CD4-positive, alpha-beta T cell (primary cell): ENCODE data around the gene KLHL12. TPM values are rescaled to one million over a fixed set of nuclear protein-coding genes. Genes with fewer than 3 reads are reported as not detected.
"Not testable (repeated sequence)": the region's sequence is repeated elsewhere in the genome, so short reads cannot be mapped to it uniquely, and the experiment has no call there.

Source experiments
- ATAC-seq: fragments of 200-7000 bp; cut with Tn5 transposase; one replicate; pipeline ENCODE4 v1.10.0; 2022; ENCODE audit warnings: mild to moderate bottlenecking; ENCODE audit not compliant: poor library complexity
- CTCF ChIA-PET: fragments of 350-600 bp; sonication (Branson Sonifier 250); formaldehyde crosslinking; loops from one replicate; lab custom pipeline; 2021; ENCODE audit warnings: antibody characterized with exemption, inconsistent platforms; lab: Charles Lee
- POLR2A ChIA-PET: fragments of 350-600 bp; sonication (Branson Sonifier 250); formaldehyde crosslinking; loops from one replicate; lab custom pipeline; 2021; ENCODE audit warnings: antibody characterized with exemption, inconsistent platforms; lab: Charles Lee
- DNase-seq, 14 experiments: peaks; one replicate each; pipeline ENCODE4 v3.0.0-alpha.2; 2013 to 2020; ENCODE audit warnings: mixed read lengths in 2 of 14
- H3K27ac ChIP-seq, 2 donors: one replicate each; pipeline versions ENCODE4 v1.5.1 to v1.7.0; 2013; ENCODE audit warnings: low read length in 2 of 2, low read depth in 1 of 2, mild to moderate bottlenecking in 1 of 2
- H3K27me3 ChIP-seq, 2 experiments: 1 replicate in 1 of 2; 2 replicates in 1 of 2; pipeline versions ENCODE4 v1.6.1 to v1.7.0; 2013; ENCODE audit warnings: low read length in 2 of 2, control low read depth in 1 of 2, mild to moderate bottlenecking in 1 of 2, moderate library complexity in 1 of 2; ENCODE audit not compliant: insufficient read depth in 2 of 2, control insufficient read depth in 1 of 2
- H3K36me3 ChIP-seq: one replicate; pipeline ENCODE4 v1.6.1; 2013; ENCODE audit warnings: low read length, control low read depth; ENCODE audit not compliant: insufficient read depth
- H3K4me1 ChIP-seq: one replicate; pipeline ENCODE4 v1.6.1; 2013; ENCODE audit warnings: low read length, control low read depth; ENCODE audit not compliant: insufficient read depth
- H3K4me3 ChIP-seq: one replicate; pipeline ENCODE4 v1.5.1; 2013; ENCODE audit warnings: mild to moderate bottlenecking, low read length, moderate library complexity
- H3K9me3 ChIP-seq, 2 experiments: 1 replicate in 1 of 2; 2 replicates in 1 of 2; pipeline versions ENCODE4 v1.6.1 to v1.7.0; 2013; ENCODE audit warnings: low read length in 2 of 2, mild to moderate bottlenecking in 2 of 2, control low read depth in 1 of 2, moderate library complexity in 1 of 2; ENCODE audit not compliant: control insufficient read depth in 1 of 2, insufficient read depth in 1 of 2
- H3K27ac Mint-ChIP-seq: one replicate; pipeline ENCODE4 v1.8.0; 2020; ENCODE audit warnings: mixed read lengths
- H3K27me3 Mint-ChIP-seq: one replicate; pipeline ENCODE4 v1.8.0; 2021; ENCODE audit warnings: mixed read lengths
- H3K36me3 Mint-ChIP-seq: one replicate; pipeline ENCODE4 v1.8.0; 2021; ENCODE audit warnings: low read depth, mixed read lengths
- H3K4me1 Mint-ChIP-seq: one replicate; pipeline ENCODE4 v1.8.0; 2021; ENCODE audit warnings: low read depth, mixed read lengths
- H3K4me3 Mint-ChIP-seq: one replicate; pipeline ENCODE4 v1.8.0; 2020; ENCODE audit warnings: mild to moderate bottlenecking, mixed read lengths
- H3K9me3 Mint-ChIP-seq: one replicate; pipeline ENCODE4 v1.8.0; 2020; ENCODE audit warnings: mixed read lengths
- intact Hi-C, 2 experiments: fragments of 100-400 bp; cut with DNase I in 1 of 2; cut with micrococcal nuclease in 1 of 2; formaldehyde crosslinking; loops; one replicate each; pipeline versions ENCODE4 v1.15.1 to v1.9.0; 2023 to 2025; cut with DNase I, micrococcal nuclease
- total RNA-seq, 174 experiments: library from RNA in 2 of 174; stranded (reverse) in 2 of 174; gene quantifications; one replicate each; pipeline ENCODE4 v1.2.3 and lab custom pipeline; 2021 to 2026
- TF ChIP-seq, protein P1 (sequence below): fragments of 200-600 bp; IDR thresholded peaks from one replicate; pipeline ENCODE4 v1.8.0; 2022; ENCODE audit warnings: antibody characterized with exemption, mild to moderate bottlenecking

The KLHL12 gene
- total RNA-seq, 2 experiments from 2014 or later = 18.5 to 18.6 TPM

GRCh38 chr1:202908998-202909397 is 18.0 kb downstream of the KLHL12 start:
- H3K4me3 Mint-ChIP-seq = no peak overlapping the region
- H3K27me3 Mint-ChIP-seq = no peaks in the 10 kb centered on the region
- TF ChIP-seq, protein P1, sequence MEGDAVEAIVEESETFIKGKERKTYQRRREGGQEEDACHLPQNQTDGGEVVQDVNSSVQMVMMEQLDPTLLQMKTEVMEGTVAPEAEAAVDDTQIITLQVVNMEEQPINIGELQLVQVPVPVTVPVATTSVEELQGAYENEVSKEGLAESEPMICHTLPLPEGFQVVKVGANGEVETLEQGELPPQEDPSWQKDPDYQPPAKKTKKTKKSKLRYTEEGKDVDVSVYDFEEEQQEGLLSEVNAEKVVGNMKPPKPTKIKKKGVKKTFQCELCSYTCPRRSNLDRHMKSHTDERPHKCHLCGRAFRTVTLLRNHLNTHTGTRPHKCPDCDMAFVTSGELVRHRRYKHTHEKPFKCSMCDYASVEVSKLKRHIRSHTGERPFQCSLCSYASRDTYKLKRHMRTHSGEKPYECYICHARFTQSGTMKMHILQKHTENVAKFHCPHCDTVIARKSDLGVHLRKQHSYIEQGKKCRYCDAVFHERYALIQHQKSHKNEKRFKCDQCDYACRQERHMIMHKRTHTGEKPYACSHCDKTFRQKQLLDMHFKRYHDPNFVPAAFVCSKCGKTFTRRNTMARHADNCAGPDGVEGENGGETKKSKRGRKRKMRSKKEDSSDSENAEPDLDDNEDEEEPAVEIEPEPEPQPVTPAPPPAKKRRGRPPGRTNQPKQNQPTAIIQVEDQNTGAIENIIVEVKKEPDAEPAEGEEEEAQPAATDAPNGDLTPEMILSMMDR = no peak
- CTCF ChIA-PET = no interaction called here
- H3K4me1 ChIP-seq = no peaks in the 10 kb centered on the region
- H3K27ac Mint-ChIP-seq = no peak overlapping the region
- peaks cover 85% of the 10 kb centered on the region for H3K36me3 Mint-ChIP-seq
- POLR2A ChIA-PET = no interaction called here
- H3K27me3 ChIP-seq = no peaks in the 10 kb centered on the region
- no peak overlapping the region for H3K4me3 ChIP-seq
- ATAC-seq = no peak
- no peaks in the 10 kb centered on the region for H3K9me3 ChIP-seq
- no peak for DNase-seq
- no peak overlapping the region for H3K27ac ChIP-seq
- peaks cover 78% of the 10 kb centered on the region for H3K36me3 ChIP-seq
- intact Hi-C loops = no loop called here
- no peaks in the 10 kb centered on the region for H3K4me1 Mint-ChIP-seq
- H3K9me3 Mint-ChIP-seq = no peaks in the 10 kb centered on the region

DNA sequence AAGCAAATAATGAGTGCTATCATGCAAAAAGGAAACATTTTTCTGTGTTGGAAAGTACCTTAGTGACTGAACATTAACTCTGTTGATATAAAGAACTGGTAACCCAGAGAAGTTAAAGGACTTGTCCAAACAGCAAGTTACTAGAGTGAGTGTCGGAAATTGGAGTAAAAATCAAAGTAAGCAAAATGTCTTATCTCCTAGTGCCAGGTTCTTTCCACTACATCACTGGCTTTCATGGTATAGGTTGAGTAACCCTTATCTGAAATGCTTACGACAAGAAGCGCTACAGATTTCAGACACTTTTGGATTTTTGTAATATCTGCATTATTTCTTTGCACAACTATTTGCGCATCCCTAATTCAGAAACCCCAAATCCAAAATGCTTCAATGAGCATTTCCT is 21.7 kb downstream of the KLHL12 start:
- Mint-ChIP-seq H3K4me1 (no peaks in the 10 kb centered on the region), H3K4me3 (no peak overlapping the region), H3K9me3 (no peaks in the 10 kb centered on the region), H3K36me3 (peaks cover 72% of the 10 kb centered on the region), H3K27ac (no peak overlapping the region), H3K27me3 (no peaks in the 10 kb centered on the region)
- Histone ChIP-seq H3K36me3 (peaks cover 50% of the 10 kb centered on the region), H3K27me3 (no peaks in the 10 kb centered on the region), H3K27ac (no peak overlapping the region), H3K4me3 (no peak overlapping the region), H3K4me1 (no peaks in the 10 kb centered on the region), H3K9me3 (no peaks in the 10 kb centered on the region)
- ATAC-seq (no peak), DNase-seq (no peak)
- CTCF ChIA-PET = interaction anchor here (0.6 kb wide), 1 partner anchor 50 kb away, joined by 3 read pairs; no protein-coding TSS in a partner anchor
- POLR2A ChIA-PET = no interaction called here
- intact Hi-C loops = no loop called here
- TF ChIP-seq, protein P1 = no peak

- H3K36me3 Mint-ChIP-seq = peaks cover 62% of the 10 kb centered on the region
- H3K9me3 ChIP-seq, H3K27me3 Mint-ChIP-seq, H3K9me3 Mint-ChIP-seq, H3K27ac Mint-ChIP-seq, H3K4me3 Mint-ChIP-seq, H3K4me3 ChIP-seq, intact Hi-C loops, DNase-seq, H3K4me1 ChIP-seq, H3K27me3 ChIP-seq, H3K4me1 Mint-ChIP-seq, H3K27ac ChIP-seq, ATAC-seq: not testable (repeated sequence)
- H3K36me3 ChIP-seq = peaks cover 47% of the 10 kb centered on the region
- ChIA-PET POLR2A (interaction anchor here (0.6 kb wide), 1 partner anchor 1619 kb away, joined by 4 read pairs; no protein-coding TSS in a partner anchor), CTCF (interaction anchor here (0.6 kb wide), 1 partner anchor 133 kb away, joined by 3 read pairs; no protein-coding TSS in a partner anchor)
Observed at GRCh38 chr1:202903808-202904207, 23.2 kb downstream of the KLHL12 start.

GRCh38 chr1:202901555-202901954 is 25.5 kb downstream of the KLHL12 start:
- H3K27ac Mint-ChIP-seq = no peak overlapping the region
- no peaks in the 10 kb centered on the region for H3K9me3 Mint-ChIP-seq
- no peaks in the 10 kb centered on the region for H3K27me3 ChIP-seq
- POLR2A ChIA-PET = no interaction called here
- H3K4me1 Mint-ChIP-seq = no peaks in the 10 kb centered on the region
- H3K36me3 Mint-ChIP-seq = peaks cover 61% of the 10 kb centered on the region
- intact Hi-C loops = no loop called here
- DNase-seq (no peak), ATAC-seq (no peak)
- no peaks in the 10 kb centered on the region for H3K4me1 ChIP-seq
- peaks cover 45% of the 10 kb centered on the region for H3K36me3 ChIP-seq
- H3K27ac ChIP-seq = no peak overlapping the region
- CTCF ChIA-PET = no interaction called here
- TF ChIP-seq, protein P1 = no peak
- no peak overlapping the region for H3K4me3 ChIP-seq
- H3K9me3 ChIP-seq = no peaks in the 10 kb centered on the region
- no peak overlapping the region for H3K4me3 Mint-ChIP-seq
- no peaks in the 10 kb centered on the region for H3K27me3 Mint-ChIP-seq
